Measurements from ENCODE around the gene CYSRT1. TPM values are rescaled to one million over a fixed set of nuclear protein-coding genes. Genes with fewer than 3 reads are reported as not detected.

Gene CYSRT1
- total RNA-seq, 1 donor from 2014 or later = 2.1 TPM

- Histone ChIP-seq H3K27me3 (ENCODE audit: control insufficient read depth, insufficient read depth, low read length) (peaks cover 17% of the 10 kb centered on the region), H3K4me3 (ENCODE audit: low read depth, low read length) (no peak overlapping the region), H3K36me3 (ENCODE audit: control insufficient read depth, insufficient read depth, low read length) (no peaks in the 10 kb centered on the region)
- no peak for DNase-seq (ENCODE audit: low read depth)
- TF ChIP-seq CTCF (IDR thresholded peaks at IDR 0.05; ENCODE audit: insufficient read depth, low read length, poor library complexity, severe bottlenecking) = no peak
These were observed 45.9 kb upstream of the CYSRT1 start for GRCh38 chr9:137178939-137179630.

GRCh38 chr9:137179761-137180160 lies 45.2 kb upstream of the CYSRT1 start:
- peaks cover 12% of the 10 kb centered on the region for H3K27me3 ChIP-seq (ENCODE audit: control insufficient read depth, insufficient read depth, low read length)
- H3K36me3 ChIP-seq (ENCODE audit: control insufficient read depth, insufficient read depth, low read length) = no peaks in the 10 kb centered on the region
- DNase-seq (ENCODE audit: low read depth) = no peak
- H3K4me3 ChIP-seq (ENCODE audit: low read depth, low read length) = no peak overlapping the region
- TF ChIP-seq CTCF (IDR thresholded peaks at IDR 0.05; ENCODE audit: insufficient read depth, low read length, poor library complexity, severe bottlenecking) = no peak

GRCh38 chr9:137180491-137180890 lies 44.5 kb upstream of the CYSRT1 start:
- Histone ChIP-seq H3K27me3 (ENCODE audit: control insufficient read depth, insufficient read depth, low read length) (peaks cover 5% of the 10 kb centered on the region), H3K36me3 (ENCODE audit: control insufficient read depth, insufficient read depth, low read length) (no peaks in the 10 kb centered on the region), H3K4me3 (ENCODE audit: low read depth, low read length) (no peak overlapping the region)
- no peak for TF ChIP-seq CTCF (IDR thresholded peaks at IDR 0.05; ENCODE audit: insufficient read depth, low read length, poor library complexity, severe bottlenecking)
- DNase-seq (ENCODE audit: low read depth) = no peak

- TF ChIP-seq CTCF (IDR thresholded peaks at IDR 0.05; ENCODE audit: insufficient read depth, low read length, poor library complexity, severe bottlenecking) = no peak
- Histone ChIP-seq H3K36me3 (ENCODE audit: control insufficient read depth, insufficient read depth, low read length) (no peaks in the 10 kb centered on the region), H3K4me3 (ENCODE audit: low read depth, low read length) (no peak overlapping the region), H3K27me3 (ENCODE audit: control insufficient read depth, insufficient read depth, low read length) (no peaks in the 10 kb centered on the region)
- DNase-seq (ENCODE audit: low read depth) = no peak
These were observed 43.3 kb upstream of the CYSRT1 start for GRCh38 chr9:137181680-137182079.

GRCh38 chr9:137182836-137183235 lies 42.1 kb upstream of the CYSRT1 start:
- no peaks in the 10 kb centered on the region for H3K27me3 ChIP-seq (ENCODE audit: control insufficient read depth, insufficient read depth, low read length)
- no peak for DNase-seq (ENCODE audit: low read depth)
- no peak for TF ChIP-seq CTCF (IDR thresholded peaks at IDR 0.05; ENCODE audit: insufficient read depth, low read length, poor library complexity, severe bottlenecking)
- H3K36me3 ChIP-seq (ENCODE audit: control insufficient read depth, insufficient read depth, low read length) = no peaks in the 10 kb centered on the region
- no peak overlapping the region for H3K4me3 ChIP-seq (ENCODE audit: low read depth, low read length)

All from kidney epithelial cell (primary cell).